Measurements from ENCODE around the gene CNGA3. TPM values are rescaled to one million over a fixed set of nuclear protein-coding genes. Genes with fewer than 3 reads are reported as not detected.
A peak's percentile ranks its signal among the peaks of the same experiment; 100 is the strongest.

CNGA3 gene
- total RNA-seq, 1 donor from 2014 or later = not detected

DNA sequence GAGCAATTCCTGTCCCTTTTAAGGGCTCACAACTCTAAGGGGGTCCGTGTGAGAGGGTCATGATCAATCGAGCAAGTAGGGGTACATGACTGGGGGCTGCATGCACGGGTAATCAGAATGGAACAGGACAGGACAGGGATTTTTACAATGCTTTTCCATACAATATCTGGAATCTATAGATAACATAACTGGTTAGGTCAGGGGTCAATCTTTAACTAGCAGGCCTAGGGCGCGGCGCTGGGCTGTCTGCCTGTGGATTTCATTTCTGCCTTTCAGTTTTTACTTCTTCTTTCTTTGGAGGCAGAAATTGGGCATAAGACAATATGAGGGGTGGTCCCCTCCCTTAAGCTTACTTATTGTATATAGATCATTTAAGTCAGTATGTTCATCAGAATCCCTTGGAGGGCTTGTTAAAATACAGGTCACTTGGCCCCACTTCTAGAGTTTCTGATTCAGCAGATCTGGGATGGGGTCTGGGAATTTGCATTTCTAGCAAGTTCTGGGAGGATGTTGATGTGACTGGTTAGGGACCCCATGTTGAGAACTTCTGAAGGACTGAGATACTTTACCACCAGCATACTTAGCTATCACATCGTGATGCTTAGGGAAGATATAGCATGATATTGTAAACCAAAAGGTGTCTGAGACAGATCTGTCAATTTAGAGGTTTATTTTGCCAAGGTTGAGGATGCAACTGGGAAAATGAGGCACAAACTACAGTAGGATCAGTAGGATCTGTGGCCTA is 95.6 kb downstream of the CNGA3 start:
- Mint-ChIP-seq H3K36me3 (ENCODE audit: low read depth) (peaks cover 3% of the 10 kb centered on the region), H3K27me3 (no peaks in the 10 kb centered on the region), H3K4me1 (peaks cover 18% of the 10 kb centered on the region), H3K4me3 (no peak overlapping the region), H3K27ac (no peak overlapping the region), H3K9me3 (peaks cover 14% of the 10 kb centered on the region)
- intact Hi-C loops (cut with micrococcal nuclease) = loop anchor here (10.0 kb wide), 1 partner anchor 417 kb away; no protein-coding TSS in a partner anchor
- POLR2A ChIA-PET = no interaction called here
- no peak for ATAC-seq (ENCODE audit: low read depth)
- TF ChIP-seq, protein P1, sequence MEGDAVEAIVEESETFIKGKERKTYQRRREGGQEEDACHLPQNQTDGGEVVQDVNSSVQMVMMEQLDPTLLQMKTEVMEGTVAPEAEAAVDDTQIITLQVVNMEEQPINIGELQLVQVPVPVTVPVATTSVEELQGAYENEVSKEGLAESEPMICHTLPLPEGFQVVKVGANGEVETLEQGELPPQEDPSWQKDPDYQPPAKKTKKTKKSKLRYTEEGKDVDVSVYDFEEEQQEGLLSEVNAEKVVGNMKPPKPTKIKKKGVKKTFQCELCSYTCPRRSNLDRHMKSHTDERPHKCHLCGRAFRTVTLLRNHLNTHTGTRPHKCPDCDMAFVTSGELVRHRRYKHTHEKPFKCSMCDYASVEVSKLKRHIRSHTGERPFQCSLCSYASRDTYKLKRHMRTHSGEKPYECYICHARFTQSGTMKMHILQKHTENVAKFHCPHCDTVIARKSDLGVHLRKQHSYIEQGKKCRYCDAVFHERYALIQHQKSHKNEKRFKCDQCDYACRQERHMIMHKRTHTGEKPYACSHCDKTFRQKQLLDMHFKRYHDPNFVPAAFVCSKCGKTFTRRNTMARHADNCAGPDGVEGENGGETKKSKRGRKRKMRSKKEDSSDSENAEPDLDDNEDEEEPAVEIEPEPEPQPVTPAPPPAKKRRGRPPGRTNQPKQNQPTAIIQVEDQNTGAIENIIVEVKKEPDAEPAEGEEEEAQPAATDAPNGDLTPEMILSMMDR (IDR thresholded peaks at IDR 0.05) = no peak
- DNase-seq = no peak
- CTCF ChIA-PET = no interaction called here

DNA sequence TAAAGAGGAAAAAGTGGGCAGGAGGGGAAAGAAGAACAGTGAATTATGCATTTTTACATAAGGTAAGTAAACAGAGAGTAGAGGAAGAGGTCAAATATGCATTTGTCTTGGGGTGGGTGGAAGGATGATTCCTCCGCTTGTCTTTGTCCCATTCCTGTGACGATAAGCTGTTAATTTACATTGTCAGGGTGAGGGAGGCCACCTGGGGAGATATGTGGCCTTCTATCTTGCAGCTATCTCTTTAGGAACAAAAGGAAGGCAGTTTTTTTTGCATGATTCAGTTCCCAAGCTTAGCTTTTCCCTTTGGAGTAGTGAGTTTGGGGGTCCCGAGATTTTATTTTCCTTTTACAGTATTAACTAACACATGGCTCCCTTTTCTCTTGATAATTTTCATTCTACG is 96.2 kb downstream of the CNGA3 start:
- TF ChIP-seq, protein P1 (IDR thresholded peaks at IDR 0.05) = no peak
- Mint-ChIP-seq H3K27ac (no peak overlapping the region), H3K9me3 (peaks cover 14% of the 10 kb centered on the region), H3K27me3 (no peaks in the 10 kb centered on the region), H3K4me3 (no peak overlapping the region), H3K36me3 (ENCODE audit: low read depth) (peaks cover 3% of the 10 kb centered on the region), H3K4me1 (peaks cover 18% of the 10 kb centered on the region)
- ChIA-PET CTCF (no interaction called here), POLR2A (no interaction called here)
- intact Hi-C loops (cut with micrococcal nuclease) = loop anchor here (10.0 kb wide), 1 partner anchor 418 kb away; no protein-coding TSS in a partner anchor
- ATAC-seq (ENCODE audit: low read depth) = no peak
- no peak for DNase-seq

DNA sequence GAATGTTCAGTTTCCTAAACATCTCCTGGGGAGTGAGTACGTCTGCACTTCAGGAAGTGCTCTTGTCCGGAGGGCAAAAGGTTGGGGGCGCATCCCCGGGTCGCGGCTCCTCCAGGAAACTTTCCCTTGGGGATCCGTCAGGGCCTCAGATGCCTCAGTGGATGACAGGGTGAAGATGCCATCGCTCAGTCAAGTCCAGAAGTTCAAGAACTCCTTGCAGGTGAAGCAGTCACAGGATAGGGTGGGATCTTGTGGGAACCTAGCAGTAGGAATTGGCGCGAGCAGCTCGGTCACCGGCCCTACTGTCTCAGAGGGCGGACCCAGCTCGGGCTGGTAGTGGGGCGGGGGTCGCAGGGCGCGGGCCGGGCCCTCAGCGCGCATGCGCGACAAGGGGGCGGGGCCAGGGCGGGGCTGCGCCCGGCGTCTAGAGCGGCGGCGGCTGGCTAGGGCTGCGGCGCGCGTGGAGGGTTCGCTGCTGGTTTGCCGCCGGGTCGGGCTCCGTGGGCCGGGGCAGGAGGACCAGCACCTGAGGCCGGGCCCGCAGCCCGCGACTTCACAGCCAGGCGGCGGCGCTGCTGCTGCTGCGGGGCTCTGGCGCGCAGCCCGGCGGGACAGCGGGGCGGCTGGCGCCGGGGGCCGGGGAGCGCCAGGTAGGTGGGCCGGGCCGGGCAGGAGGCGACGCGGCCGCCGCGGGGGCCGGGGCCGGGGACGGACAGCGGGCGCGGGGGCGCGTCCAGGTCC is 98.3 kb downstream of the CNGA3 start, which contains the start of gene INPP4A:
Gene INPP4A (plus strand): TSS at position 423 of the 741 bp plus-strand sequence. CDS start 75,191 bp downstream, outside the sequence.
- intact Hi-C loops (cut with micrococcal nuclease) = loop anchor here (1.0 to 10.0 kb wide), 6 partner anchors 11 to 420 kb away; no protein-coding TSS in a partner anchor
- DNase-seq = peak; percentile 79
- Mint-ChIP-seq H3K9me3 (peaks cover 4% of the 10 kb centered on the region), H3K4me3 (peak within 1 kb of the TSS; percentile 90), H3K27ac (peak within 1 kb of the TSS; percentile 82), H3K4me1 (peaks cover 23% of the 10 kb centered on the region), H3K36me3 (ENCODE audit: low read depth) (peaks cover 3% of the 10 kb centered on the region), H3K27me3 (no peaks in the 10 kb centered on the region)
- ChIA-PET CTCF (no interaction called here), POLR2A (interaction anchor here (0.6 to 0.7 kb wide), 2 partner anchors 11 to 17 kb away, joined by 3 to 4 read pairs; no protein-coding TSS in a partner anchor)
- TF ChIP-seq, protein P1 (IDR thresholded peaks at IDR 0.05) = no peak
- ATAC-seq (ENCODE audit: low read depth) = peak; percentile 93

DNA sequence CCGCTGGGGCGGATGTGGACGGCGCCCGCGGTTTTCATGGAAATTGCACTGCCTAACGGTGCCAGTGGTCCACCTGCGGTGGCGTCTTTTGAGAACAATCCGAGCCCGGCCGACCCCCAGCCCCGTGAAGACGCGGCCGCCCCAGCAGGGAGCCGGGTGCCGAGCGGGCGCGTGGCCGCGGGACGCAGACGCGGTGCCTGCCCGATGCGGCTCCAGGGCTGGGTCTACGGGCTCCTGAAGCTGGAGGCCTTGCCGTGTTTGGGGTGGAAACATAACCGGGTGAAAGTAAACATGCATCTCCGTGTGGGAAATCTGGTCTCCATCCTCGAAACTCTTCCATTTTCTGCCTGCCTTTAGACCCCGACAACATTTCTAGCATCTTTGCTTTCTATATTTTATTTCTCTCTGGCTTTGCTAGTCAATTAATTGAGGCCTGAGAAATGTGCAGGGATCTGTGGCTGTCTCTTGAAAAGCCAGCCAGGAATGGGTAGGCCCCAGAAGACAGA is 99.0 kb downstream of the CNGA3 start:
- TF ChIP-seq, protein P1 (IDR thresholded peaks at IDR 0.05) = no peak
- intact Hi-C loops (cut with micrococcal nuclease) = loop anchor here (1.0 to 10.0 kb wide), 5 partner anchors 10 to 420 kb away; no protein-coding TSS in a partner anchor
- DNase-seq = no peak
- peaks cover 23% of the 10 kb centered on the region for H3K4me1 Mint-ChIP-seq
- H3K27ac Mint-ChIP-seq = peak overlapping the region; percentile 82
- H3K36me3 Mint-ChIP-seq (ENCODE audit: low read depth) = peaks cover 3% of the 10 kb centered on the region
- ATAC-seq (ENCODE audit: low read depth) = peak; percentile 46
- H3K27me3 Mint-ChIP-seq = no peaks in the 10 kb centered on the region
- peak overlapping the region; percentile 90 for H3K4me3 Mint-ChIP-seq
- no peaks in the 10 kb centered on the region for H3K9me3 Mint-ChIP-seq
- ChIA-PET CTCF (no interaction called here), POLR2A (interaction anchor here (0.7 kb wide), 1 partner anchor 17 kb away, joined by 3 read pairs; no protein-coding TSS in a partner anchor)

Data from activated B cell treated with CpG ODN at 0.5 μM for 24 hours (primary cell).